ENCODE results near the gene MTMR11. TPM values are rescaled to one million over a fixed set of nuclear protein-coding genes. Genes with fewer than 3 reads are reported as not detected.
A peak's percentile ranks its signal among the peaks of the same experiment; 100 is the strongest.

MTMR11 gene
- total and polyA plus RNA-seq, 2 donors (not counting 1 experiment from before 2014, with no cell fraction given) = 0.91 TPM; not detected in 1

DNA sequence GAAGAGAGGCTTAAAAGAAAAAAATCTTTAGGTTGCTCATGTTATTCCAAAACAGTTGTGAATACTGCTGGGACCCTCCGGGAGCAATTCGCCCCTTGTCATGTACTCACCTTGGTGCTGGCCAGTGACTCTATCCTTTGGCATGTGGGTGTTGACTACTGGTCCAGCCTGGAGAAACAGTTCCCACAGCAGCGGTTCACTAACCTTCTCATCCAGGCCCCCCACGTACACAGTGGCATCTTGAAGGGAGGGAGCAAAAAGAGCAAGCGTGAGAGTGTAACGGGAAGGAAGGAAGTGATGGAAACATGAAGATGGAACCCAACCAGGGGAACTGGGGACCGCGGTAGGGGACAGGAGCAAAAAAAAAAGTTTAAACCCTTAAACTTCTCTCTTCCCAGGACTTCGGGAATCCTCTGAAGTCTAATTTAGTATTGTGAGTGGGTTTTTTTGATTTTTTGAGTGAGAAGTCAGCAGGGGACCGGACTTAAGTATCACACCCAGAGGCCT, 9.6 kb downstream of the MTMR11 start:
- 28% methylated on average over 3 of the region's 10 CpGs for WGBS (ENCODE audit: insufficient coverage)
- H2AFZ ChIP-seq (ENCODE audit: insufficient read depth, low read depth, low read length, poor library complexity, severe bottlenecking) = peak overlapping the region; percentile 91
- peak overlapping the region; percentile 76 for H3K9ac ChIP-seq (ENCODE audit: low read length)
- no peak for TF ChIP-seq EZH2 (IDR thresholded peaks at IDR 0.05; ENCODE audit: borderline replicate concordance, insufficient read depth, low read depth, low read length, poor library complexity, severe bottlenecking)
- TF ChIP-seq, protein P1, sequence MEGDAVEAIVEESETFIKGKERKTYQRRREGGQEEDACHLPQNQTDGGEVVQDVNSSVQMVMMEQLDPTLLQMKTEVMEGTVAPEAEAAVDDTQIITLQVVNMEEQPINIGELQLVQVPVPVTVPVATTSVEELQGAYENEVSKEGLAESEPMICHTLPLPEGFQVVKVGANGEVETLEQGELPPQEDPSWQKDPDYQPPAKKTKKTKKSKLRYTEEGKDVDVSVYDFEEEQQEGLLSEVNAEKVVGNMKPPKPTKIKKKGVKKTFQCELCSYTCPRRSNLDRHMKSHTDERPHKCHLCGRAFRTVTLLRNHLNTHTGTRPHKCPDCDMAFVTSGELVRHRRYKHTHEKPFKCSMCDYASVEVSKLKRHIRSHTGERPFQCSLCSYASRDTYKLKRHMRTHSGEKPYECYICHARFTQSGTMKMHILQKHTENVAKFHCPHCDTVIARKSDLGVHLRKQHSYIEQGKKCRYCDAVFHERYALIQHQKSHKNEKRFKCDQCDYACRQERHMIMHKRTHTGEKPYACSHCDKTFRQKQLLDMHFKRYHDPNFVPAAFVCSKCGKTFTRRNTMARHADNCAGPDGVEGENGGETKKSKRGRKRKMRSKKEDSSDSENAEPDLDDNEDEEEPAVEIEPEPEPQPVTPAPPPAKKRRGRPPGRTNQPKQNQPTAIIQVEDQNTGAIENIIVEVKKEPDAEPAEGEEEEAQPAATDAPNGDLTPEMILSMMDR (IDR thresholded peaks at IDR 0.05) = no peak
- peak overlapping the region; percentile 76 to 98 (median 89) for H3K4me3 ChIP-seq (ENCODE audit: control extremely low read depth in 1 of 5, extremely low read depth in 1 of 5, insufficient read depth in 1 of 5, low read depth in 2 of 5, low read length in 4 of 5)
- peak overlapping the region; percentile 98 for H3K4me3 Mint-ChIP-seq
- no peaks in the 10 kb centered on the region for H3K9me3 Mint-ChIP-seq (ENCODE audit: insufficient read depth)
- peaks cover 38% of the 10 kb centered on the region for H3K4me1 Mint-ChIP-seq
- peaks cover 17 to 24% of the 10 kb centered on the region in 2 donors for H3K4me1 ChIP-seq (ENCODE audit: control insufficient read depth in 2 of 2, insufficient read depth in 2 of 2, low read length in 2 of 2)
- H3K36me3 ChIP-seq (replicated peaks in 1 of 2; ENCODE audit: control extremely low read depth in 1 of 2, control insufficient read depth in 1 of 2, extremely low read depth in 1 of 2, insufficient read depth in 2 of 2, low read length in 1 of 2) = peaks cover 4 to 47% of the 10 kb centered on the region in 2 experiments
- H3K27ac Mint-ChIP-seq = peak overlapping the region; percentile 97
- peaks cover 0 to 2% (median 0%) of the 10 kb centered on the region in 4 experiments for H3K27me3 ChIP-seq (replicated peaks in 1 of 4; ENCODE audit: control extremely low read depth in 1 of 4, control insufficient read depth in 3 of 4, insufficient read depth in 4 of 4, low read length in 3 of 4)
- H3K79me2 ChIP-seq (ENCODE audit: control insufficient read depth, insufficient read depth, low read length) = peaks cover 16% of the 10 kb centered on the region
- ATAC-seq (ENCODE audit: low read depth) = no peak
- DNase-seq = no peak
- CTCF ChIA-PET = no interaction called here
- H3K27ac ChIP-seq (ENCODE audit: low read length in 2 of 2) = peak overlapping the region; percentile 74 to 90
- peaks cover 16% of the 10 kb centered on the region for H3K27me3 Mint-ChIP-seq
- POLR2A ChIA-PET = no interaction called here
- H3K9me3 ChIP-seq (ENCODE audit: control extremely low read depth in 1 of 3, control insufficient read depth in 2 of 3, insufficient read depth in 1 of 3, low read length in 2 of 3) = no peaks in the 10 kb centered on the region
- H3K4me2 ChIP-seq (replicated peaks; ENCODE audit: low read depth, low read length, poor library complexity, severe bottlenecking) = peak overlapping the region; percentile 91
- intact Hi-C loops (cut with micrococcal nuclease) = loop anchor here (1.0 to 10.0 kb wide), 4 partner anchors 28 to 398 kb away; partner anchors contain the start of genes ANP32E, BOLA1 and PRPF3
- peaks cover 30% of the 10 kb centered on the region for H4K20me1 ChIP-seq (ENCODE audit: control insufficient read depth, insufficient read depth, low read length, poor library complexity, severe bottlenecking)

DNA sequence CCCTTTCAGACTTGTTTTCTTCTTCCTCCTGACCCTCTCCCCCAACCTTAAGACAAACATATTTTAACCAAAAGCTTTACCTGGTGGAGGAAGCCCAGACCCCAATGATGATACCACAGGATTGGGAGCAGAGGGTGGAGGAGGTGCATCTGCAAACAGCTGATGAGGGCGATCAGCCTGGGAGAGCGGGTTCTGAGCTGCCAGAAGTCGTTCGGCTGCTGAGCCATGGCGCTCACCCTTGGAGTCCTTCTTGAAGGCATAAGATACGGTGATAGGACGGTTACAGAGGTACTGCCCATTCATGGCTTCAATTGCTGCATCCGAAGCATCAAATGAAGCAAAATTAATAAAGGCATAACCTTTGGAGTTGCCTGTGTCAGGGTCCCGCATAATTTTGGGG, 10.4 kb downstream of the MTMR11 start:
- H3K4me3 ChIP-seq (ENCODE audit: control extremely low read depth in 1 of 5, extremely low read depth in 1 of 5, insufficient read depth in 1 of 5, low read depth in 2 of 5, low read length in 4 of 5) = no peak overlapping the region
- H4K20me1 ChIP-seq (ENCODE audit: control insufficient read depth, insufficient read depth, low read length, poor library complexity, severe bottlenecking) = peaks cover 30% of the 10 kb centered on the region
- CTCF ChIA-PET = interaction anchor here (1.0 kb wide), 1 partner anchor 263 kb away, joined by 3 read pairs; no protein-coding TSS in a partner anchor
- POLR2A ChIA-PET = no interaction called here
- H3K9me3 ChIP-seq (ENCODE audit: control extremely low read depth in 1 of 3, control insufficient read depth in 2 of 3, insufficient read depth in 1 of 3, low read length in 2 of 3) = no peaks in the 10 kb centered on the region
- intact Hi-C loops (cut with micrococcal nuclease) = loop anchor here (10.0 kb wide), 1 partner anchor 399 kb away; the partner anchor contains the start of gene PRPF3
- H2AFZ ChIP-seq (ENCODE audit: insufficient read depth, low read depth, low read length, poor library complexity, severe bottlenecking) = no peak overlapping the region
- no peak overlapping the region for H3K27ac ChIP-seq (ENCODE audit: low read length in 2 of 2)
- DNase-seq = no peak
- no peak overlapping the region for H3K27ac Mint-ChIP-seq
- H3K4me2 ChIP-seq (replicated peaks; ENCODE audit: low read depth, low read length, poor library complexity, severe bottlenecking) = peak overlapping the region; percentile 7
- peaks cover 16% of the 10 kb centered on the region for H3K79me2 ChIP-seq (ENCODE audit: control insufficient read depth, insufficient read depth, low read length)
- H3K36me3 ChIP-seq (replicated peaks in 1 of 2; ENCODE audit: control extremely low read depth in 1 of 2, control insufficient read depth in 1 of 2, extremely low read depth in 1 of 2, insufficient read depth in 2 of 2, low read length in 1 of 2) = peaks cover 4 to 49% of the 10 kb centered on the region in 2 experiments
- H3K4me3 Mint-ChIP-seq = peak overlapping the region; percentile 70
- H3K9me3 Mint-ChIP-seq (ENCODE audit: insufficient read depth) = no peaks in the 10 kb centered on the region
- peaks cover 8% of the 10 kb centered on the region for H3K27me3 Mint-ChIP-seq
- peaks cover 38% of the 10 kb centered on the region for H3K4me1 Mint-ChIP-seq
- TF ChIP-seq EZH2 (IDR thresholded peaks at IDR 0.05; ENCODE audit: borderline replicate concordance, insufficient read depth, low read depth, low read length, poor library complexity, severe bottlenecking) = no peak
- TF ChIP-seq, protein P1 (IDR thresholded peaks at IDR 0.05) = no peak
- ATAC-seq (ENCODE audit: low read depth) = no peak
- 100% methylated on average over 8 of the region's 9 CpGs for WGBS (ENCODE audit: insufficient coverage)
- H3K27me3 ChIP-seq (replicated peaks in 1 of 4; ENCODE audit: control extremely low read depth in 1 of 4, control insufficient read depth in 3 of 4, insufficient read depth in 4 of 4, low read length in 3 of 4) = peaks cover 0 to 2% (median 0%) of the 10 kb centered on the region in 4 experiments
- H3K9ac ChIP-seq (ENCODE audit: low read length) = no peak overlapping the region
- H3K4me1 ChIP-seq (ENCODE audit: control insufficient read depth in 2 of 2, insufficient read depth in 2 of 2, low read length in 2 of 2) = peaks cover 17 to 24% of the 10 kb centered on the region in 2 donors
